Measurements from ENCODE around the gene P2RY6.
"Not testable (repeated sequence)": the region's sequence is repeated elsewhere in the genome, so short reads cannot be mapped to it uniquely, and the experiment has no call there.

P2RY6 gene

DNA sequence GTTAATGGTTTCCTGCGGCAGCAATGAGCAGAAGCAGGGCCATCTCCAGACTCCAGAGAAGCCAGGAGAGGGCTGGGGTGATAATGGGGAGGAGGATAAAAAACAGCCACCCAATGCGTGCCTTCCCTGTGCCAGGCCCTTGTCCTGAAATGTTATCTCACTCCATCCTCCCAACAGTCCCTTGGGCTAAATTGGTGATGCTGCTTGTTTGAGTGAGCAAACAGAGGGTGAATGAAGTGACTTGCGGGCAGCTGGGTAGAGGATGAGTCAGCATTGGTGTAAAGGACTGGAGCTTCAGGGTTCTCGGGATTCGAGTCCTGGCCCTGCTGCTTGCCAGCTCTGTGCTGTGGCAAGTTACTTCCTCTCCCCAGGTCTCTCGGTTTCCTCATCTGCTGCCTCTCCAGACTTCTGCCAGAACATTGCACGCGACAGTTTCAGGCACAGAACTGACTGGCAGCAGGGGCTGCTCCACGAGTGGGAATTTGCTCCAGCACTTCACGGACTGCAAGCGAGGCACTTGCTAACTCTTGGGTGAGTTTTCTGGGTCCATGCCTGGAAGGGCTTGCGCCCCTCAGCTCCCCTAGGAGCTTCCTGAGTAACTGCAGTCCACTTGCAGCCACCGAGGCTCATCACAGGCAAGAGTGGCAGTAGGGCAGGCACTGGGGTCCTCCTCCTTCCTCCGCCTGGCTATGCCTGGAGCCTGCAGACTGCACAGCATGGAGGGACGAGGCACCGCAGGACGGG is at the start of gene P2RY6:
Gene P2RY6, plus strand, starts transcription at position 403 of the 744 bp plus-strand sequence. CDS start 24,181 bp downstream, outside the sequence.
- DNase-seq = peak; percentile 81

- no peak for DNase-seq
These were observed 48.0 kb upstream of the P2RY6 start for GRCh38 chr11:73223998-73224730.

- no peak for DNase-seq
These were observed 47.0 kb upstream of the P2RY6 start for GRCh38 chr11:73225001-73225686.

GRCh38 chr11:73225851-73226250 is 46.3 kb upstream of the P2RY6 start:
- no peak for DNase-seq

DNA sequence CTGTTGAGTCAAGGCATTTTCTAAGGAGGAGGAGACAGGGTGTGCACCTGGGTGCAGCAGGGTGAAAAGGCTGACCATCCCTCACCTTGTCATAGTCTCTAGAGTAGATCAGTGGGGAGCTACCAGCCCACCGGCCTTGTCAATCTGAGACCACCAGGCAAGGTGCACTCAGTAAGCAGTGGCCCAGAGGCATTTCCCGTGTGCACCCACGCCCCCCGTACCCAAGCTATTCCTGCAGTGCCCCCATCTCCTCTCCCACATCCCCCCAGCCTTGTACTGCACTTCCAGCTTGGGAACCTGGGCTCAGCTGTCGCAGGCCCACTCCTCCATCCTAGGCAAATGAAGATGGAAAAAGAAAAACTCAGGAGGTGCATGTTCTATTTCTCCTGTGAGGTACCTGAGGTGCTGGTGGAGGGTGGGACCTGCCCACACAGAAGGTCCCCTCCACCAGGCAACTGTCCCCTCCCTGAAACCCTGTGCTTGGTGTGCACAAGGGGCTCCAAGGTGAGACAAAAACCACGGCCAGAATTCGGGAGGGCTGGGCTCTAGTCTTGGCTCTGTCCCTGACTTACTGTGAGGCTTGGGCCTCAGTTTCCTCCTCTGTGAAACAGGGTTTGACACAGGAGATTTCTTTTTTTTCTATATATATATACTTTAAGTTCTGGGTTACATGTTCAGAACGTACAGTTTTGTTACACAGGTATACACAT is 45.7 kb upstream of the P2RY6 start:
- no peak for DNase-seq

- DNase-seq = peak; percentile 18
These were observed 44.4 kb upstream of the P2RY6 start for GRCh38 chr11:73227571-73228211.

GRCh38 chr11:73228268-73229134 is 43.6 kb upstream of the P2RY6 start:
- DNase-seq = no peak

- DNase-seq = no peak
These were observed 42.7 kb upstream of the P2RY6 start for GRCh38 chr11:73229321-73229895.

DNA sequence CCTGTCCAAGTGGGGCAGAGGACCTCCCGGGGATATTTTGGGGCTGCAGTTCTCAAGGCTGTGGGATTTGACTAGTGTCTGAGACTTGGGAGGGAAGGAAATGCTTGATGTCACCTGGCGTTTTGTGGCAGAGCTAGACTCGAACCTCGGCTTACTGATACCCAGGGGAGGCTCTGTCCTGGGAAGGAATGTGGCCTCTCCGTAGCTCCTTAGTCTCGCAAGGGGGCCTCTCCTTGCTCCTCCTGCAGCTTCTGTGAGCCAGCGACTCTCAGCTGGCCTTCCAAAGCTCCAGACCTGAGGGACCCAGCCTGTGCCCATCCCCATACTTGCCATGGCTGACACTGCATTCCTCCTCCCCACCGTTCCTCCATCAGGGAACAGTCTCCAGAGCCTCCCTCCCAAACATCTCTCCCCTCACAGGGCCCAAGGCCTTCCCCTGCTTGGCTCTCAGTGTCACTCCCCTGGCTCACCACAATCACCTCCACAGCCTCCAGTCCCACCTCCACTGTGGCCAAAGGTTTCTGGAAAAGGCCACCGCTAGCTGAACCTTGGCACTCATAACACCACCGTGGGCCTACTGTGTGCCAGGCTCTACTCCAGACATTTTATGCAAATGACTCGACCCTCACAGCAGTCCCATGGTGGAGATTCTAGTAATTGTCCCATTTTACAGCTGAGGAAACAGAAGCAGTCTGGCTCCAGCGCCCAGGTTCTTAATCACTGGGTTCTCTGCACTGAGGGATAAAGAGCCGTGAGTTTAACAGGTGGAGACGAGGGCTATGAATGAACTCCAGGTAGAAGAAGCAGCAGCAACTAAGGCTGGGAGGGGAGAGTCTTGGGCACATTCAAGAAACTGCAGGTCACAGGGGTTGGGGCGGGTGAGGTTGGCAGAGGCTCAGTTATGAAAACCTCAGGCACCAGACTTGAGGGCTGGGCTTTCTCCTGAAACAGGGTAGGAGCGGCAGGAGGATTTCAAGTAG is 42.0 kb upstream of the P2RY6 start:
- no peak for DNase-seq

GRCh38 chr11:73230931-73231330 is 41.2 kb upstream of the P2RY6 start:
- no peak for DNase-seq

GRCh38 chr11:73232487-73232886 is 39.7 kb upstream of the P2RY6 start:
- DNase-seq = not testable (repeated sequence)

- no peak for DNase-seq
These were observed 38.9 kb upstream of the P2RY6 start for GRCh38 chr11:73233211-73233610.

DNA sequence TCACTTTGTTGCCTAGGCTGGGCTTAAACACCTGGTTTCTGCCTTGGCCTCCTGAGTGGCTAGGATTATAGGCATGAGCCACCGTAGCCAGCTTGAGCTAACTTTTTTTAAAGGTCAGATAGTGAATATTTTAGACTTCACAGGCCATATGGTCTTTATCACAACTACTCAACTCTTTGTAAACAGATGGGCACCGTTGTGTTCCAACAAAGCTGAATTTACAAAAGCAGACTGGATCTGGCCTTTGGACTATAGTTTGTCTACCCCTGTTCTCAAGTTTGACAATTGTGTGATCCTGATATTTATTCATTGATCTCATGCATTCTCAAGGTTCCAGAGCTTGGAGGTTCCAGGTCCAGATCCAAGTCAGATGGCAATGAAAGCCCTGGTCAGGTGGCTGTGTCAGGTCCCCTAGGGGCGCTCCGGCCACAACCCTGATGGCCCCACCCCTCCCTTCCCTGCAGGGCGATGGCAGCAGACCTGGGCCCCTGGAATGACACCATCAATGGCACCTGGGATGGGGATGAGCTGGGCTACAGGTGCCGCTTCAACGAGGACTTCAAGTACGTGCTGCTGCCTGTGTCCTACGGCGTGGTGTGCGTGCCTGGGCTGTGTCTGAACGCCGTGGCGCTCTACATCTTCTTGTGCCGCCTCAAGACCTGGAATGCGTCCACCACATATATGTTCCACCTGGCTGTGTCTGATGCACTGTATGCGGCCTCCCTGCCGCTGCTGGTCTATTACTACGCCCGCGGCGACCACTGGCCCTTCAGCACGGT is 38.3 kb upstream of the P2RY6 start:
- DNase-seq = no peak

- DNase-seq = no peak
These were observed 37.5 kb upstream of the P2RY6 start for GRCh38 chr11:73234471-73235181.

DNA sequence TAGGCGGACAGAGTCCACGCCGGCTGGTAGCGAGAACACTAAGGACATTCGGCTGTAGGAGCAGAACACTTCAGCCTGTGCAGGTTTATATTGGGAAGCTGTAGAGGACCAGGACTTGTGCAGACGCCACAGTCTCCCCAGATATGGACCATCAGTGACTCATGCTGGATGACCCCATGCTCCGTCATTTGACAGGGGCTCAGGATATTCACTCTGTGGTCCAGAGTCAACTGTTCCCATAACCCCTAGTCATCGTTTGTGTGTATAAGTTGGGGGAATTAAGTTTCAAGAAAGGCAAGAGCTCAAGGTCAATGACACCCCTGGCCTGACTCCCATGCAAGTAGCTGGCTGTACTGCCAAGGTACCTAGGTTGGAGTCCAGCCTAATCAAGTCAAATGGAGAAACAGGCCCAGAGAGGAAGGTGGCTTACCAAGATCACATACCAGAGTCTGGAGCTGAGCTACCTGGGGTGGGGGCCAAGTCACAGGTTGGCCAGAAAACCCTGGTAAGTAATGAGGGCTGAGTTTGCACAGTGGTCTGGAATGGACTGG is 36.8 kb upstream of the P2RY6 start:
- no peak for DNase-seq

GRCh38 chr11:73236205-73236765 is 35.9 kb upstream of the P2RY6 start:
- no peak for DNase-seq

DNA sequence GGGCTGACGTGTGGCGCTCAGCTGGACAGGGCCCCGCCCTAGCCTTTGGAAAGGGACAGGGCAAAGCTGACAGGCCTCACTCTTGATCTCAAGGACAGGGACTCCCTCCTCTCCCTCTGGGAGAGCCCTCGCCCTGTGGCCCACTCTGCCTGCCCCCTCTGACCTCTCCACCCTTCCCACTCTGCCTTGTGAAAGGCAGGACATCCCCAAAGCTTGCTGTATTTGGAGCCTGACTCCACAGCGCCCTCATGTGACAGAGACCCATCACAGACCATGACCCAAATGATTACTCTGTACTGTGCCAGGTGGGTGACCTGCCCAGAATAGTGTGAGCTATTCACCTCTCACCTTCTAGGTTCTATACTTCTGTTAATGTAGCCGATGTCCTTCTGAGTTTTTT is 35.3 kb upstream of the P2RY6 start:
- no peak for DNase-seq
